ENCODE results near the gene M1AP.

DNA sequence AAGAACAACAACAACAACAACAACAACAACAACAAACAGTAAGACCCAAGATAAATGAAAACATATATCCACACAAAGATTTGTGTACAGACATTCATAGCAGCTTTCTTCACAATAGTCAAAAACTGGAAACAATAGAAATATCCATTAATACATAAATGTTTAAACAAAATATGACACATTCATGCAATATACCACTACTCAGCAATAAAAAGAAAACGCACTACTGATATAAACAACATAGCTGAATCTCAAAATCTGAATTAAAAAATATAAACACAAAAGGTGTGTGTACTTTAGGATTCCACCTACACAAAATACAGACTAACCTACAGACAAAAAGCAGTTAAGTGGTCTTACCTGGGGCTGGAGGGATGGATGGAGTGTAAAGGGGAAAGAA, 51.5 kb downstream of the M1AP start:
- TF ChIP-seq, protein P1, sequence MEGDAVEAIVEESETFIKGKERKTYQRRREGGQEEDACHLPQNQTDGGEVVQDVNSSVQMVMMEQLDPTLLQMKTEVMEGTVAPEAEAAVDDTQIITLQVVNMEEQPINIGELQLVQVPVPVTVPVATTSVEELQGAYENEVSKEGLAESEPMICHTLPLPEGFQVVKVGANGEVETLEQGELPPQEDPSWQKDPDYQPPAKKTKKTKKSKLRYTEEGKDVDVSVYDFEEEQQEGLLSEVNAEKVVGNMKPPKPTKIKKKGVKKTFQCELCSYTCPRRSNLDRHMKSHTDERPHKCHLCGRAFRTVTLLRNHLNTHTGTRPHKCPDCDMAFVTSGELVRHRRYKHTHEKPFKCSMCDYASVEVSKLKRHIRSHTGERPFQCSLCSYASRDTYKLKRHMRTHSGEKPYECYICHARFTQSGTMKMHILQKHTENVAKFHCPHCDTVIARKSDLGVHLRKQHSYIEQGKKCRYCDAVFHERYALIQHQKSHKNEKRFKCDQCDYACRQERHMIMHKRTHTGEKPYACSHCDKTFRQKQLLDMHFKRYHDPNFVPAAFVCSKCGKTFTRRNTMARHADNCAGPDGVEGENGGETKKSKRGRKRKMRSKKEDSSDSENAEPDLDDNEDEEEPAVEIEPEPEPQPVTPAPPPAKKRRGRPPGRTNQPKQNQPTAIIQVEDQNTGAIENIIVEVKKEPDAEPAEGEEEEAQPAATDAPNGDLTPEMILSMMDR (IDR thresholded peaks at IDR 0.05), result no peak
- TF ChIP-seq POLR2A (IDR thresholded peaks at IDR 0.05) (no peak), EP300 (IDR thresholded peaks at IDR 0.05) (no peak), POLR2AphosphoS5 (IDR thresholded peaks at IDR 0.05) (no peak)
